Measurements from ENCODE around the gene LGALS7B. TPM values are rescaled to one million over a fixed set of nuclear protein-coding genes. Genes with fewer than 3 reads are reported as not detected.

Gene LGALS7B
- polyA plus RNA-seq, 3 donors = not detected

- H3K9me3 ChIP-seq (replicated peaks in 1 of 2; ENCODE audit: control insufficient read depth in 1 of 2, insufficient read depth in 1 of 2, low read length in 2 of 2) = no peaks in the 10 kb centered on the region
- WGBS (ENCODE audit: insufficient coverage) = 89% methylated on average over 12 of the region's 28 CpGs
- H3K4me3 ChIP-seq (replicated peaks in 1 of 3; ENCODE audit: low read depth in 2 of 3, low read length in 3 of 3) = no peak overlapping the region
- Mint-ChIP-seq H3K27ac (peak overlapping the region in 1 of 7 donors; percentile 36), H3K4me3 (no peak overlapping the region), H3K36me3 (peaks cover 90 to 98% of the 10 kb centered on the region in 2 donors), H3K27me3 (ENCODE audit: low read depth in 3 of 3) (peaks cover 0 to 2% (median 0%) of the 10 kb centered on the region in 3 donors), H3K9me3 (no peaks in the 10 kb centered on the region), H3K4me1 (no peaks in the 10 kb centered on the region)
- H3K27ac ChIP-seq (ENCODE audit: low read depth in 1 of 2, low read length in 2 of 2) = no peak overlapping the region
- peaks cover 47% of the 10 kb centered on the region for H3K79me2 ChIP-seq (ENCODE audit: insufficient read depth, low read length)
- peaks cover 87% of the 10 kb centered on the region for H4K20me1 ChIP-seq (ENCODE audit: insufficient read depth, low read length)
- no peak for TF ChIP-seq CTCF (IDR thresholded peaks at IDR 0.05)
- no peak overlapping the region for H2AFZ ChIP-seq (ENCODE audit: insufficient read depth, low read depth, low read length, poor library complexity, severe bottlenecking)
- no peaks in the 10 kb centered on the region for H3K4me1 ChIP-seq (ENCODE audit: control insufficient read depth in 1 of 2, insufficient read depth in 2 of 2, low read length in 2 of 2)
- H3K36me3 ChIP-seq (replicated peaks in 1 of 2; ENCODE audit: control insufficient read depth in 1 of 2, insufficient read depth in 2 of 2, low read length in 2 of 2) = peaks cover 95 to 99% of the 10 kb centered on the region in 2 donors
- no peak overlapping the region for H3K9ac ChIP-seq (ENCODE audit: insufficient read depth, low read length, poor library complexity, severe bottlenecking)
- no peak for DNase-seq
- intact Hi-C loops (cut with micrococcal nuclease) = no loop called here
- no peak overlapping the region for H3K4me2 ChIP-seq (replicated peaks; ENCODE audit: extremely low read depth, low read length, poor library complexity, severe bottlenecking)
- H3K27me3 ChIP-seq (ENCODE audit: control insufficient read depth in 2 of 2, insufficient read depth in 2 of 2, low read length in 2 of 2) = no peaks in the 10 kb centered on the region
Measured at GRCh38 chr19:38839816-38840582, 51.0 kb downstream of the LGALS7B start.

GRCh38 chr19:38840583-38840968, 51.6 kb downstream of the LGALS7B start:
- Mint-ChIP-seq H3K9me3 (no peaks in the 10 kb centered on the region), H3K36me3 (peaks cover 96 to 100% of the 10 kb centered on the region in 2 donors), H3K27me3 (ENCODE audit: low read depth in 3 of 3) (peaks cover 0 to 2% (median 0%) of the 10 kb centered on the region in 3 donors), H3K4me1 (no peaks in the 10 kb centered on the region), H3K4me3 (no peak overlapping the region), H3K27ac (peak overlapping the region in 4 of 7 donors; percentile 26 to 75 (median 53))
- Histone ChIP-seq H3K36me3 (replicated peaks in 1 of 2; ENCODE audit: control insufficient read depth in 1 of 2, insufficient read depth in 2 of 2, low read length in 2 of 2) (peaks cover 98 to 100% of the 10 kb centered on the region in 2 donors), H3K4me1 (ENCODE audit: control insufficient read depth in 1 of 2, insufficient read depth in 2 of 2, low read length in 2 of 2) (no peaks in the 10 kb centered on the region), H4K20me1 (ENCODE audit: insufficient read depth, low read length) (peaks cover 92% of the 10 kb centered on the region), H3K79me2 (ENCODE audit: insufficient read depth, low read length) (peaks cover 53% of the 10 kb centered on the region), H3K4me3 (replicated peaks in 1 of 3; ENCODE audit: low read depth in 2 of 3, low read length in 3 of 3) (no peak overlapping the region), H3K4me2 (replicated peaks; ENCODE audit: extremely low read depth, low read length, poor library complexity, severe bottlenecking) (no peak overlapping the region), H3K27me3 (ENCODE audit: control insufficient read depth in 2 of 2, insufficient read depth in 2 of 2, low read length in 2 of 2) (no peaks in the 10 kb centered on the region), H3K9ac (ENCODE audit: insufficient read depth, low read length, poor library complexity, severe bottlenecking) (no peak overlapping the region), H3K9me3 (replicated peaks in 1 of 2; ENCODE audit: control insufficient read depth in 1 of 2, insufficient read depth in 1 of 2, low read length in 2 of 2) (no peaks in the 10 kb centered on the region), H2AFZ (ENCODE audit: insufficient read depth, low read depth, low read length, poor library complexity, severe bottlenecking) (no peak overlapping the region), H3K27ac (ENCODE audit: low read depth in 1 of 2, low read length in 2 of 2) (no peak overlapping the region)
- WGBS (ENCODE audit: insufficient coverage) = 100% methylated on average over 5 of the region's 5 CpGs
- intact Hi-C loops (cut with micrococcal nuclease) = no loop called here
- DNase-seq = no peak
- no peak for TF ChIP-seq CTCF (IDR thresholded peaks at IDR 0.05)

Small RNAs within 50 kb of the gene (small RNA-seq; reads per million reads assigned to genes)
- not detected for gene RNU6-140P (ENCODE audit: insufficient read length, low read depth)

Other genes with a start within 250 kb of the LGALS7B start
- gene MAP4K1, start 171.2 kb upstream of the LGALS7B start, polyA plus RNA-seq = 10 to 100 TPM; 19.8 to 41.3 (median 22.4) TPM
- 1,000 to 10,000 TPM in 1 of 3 donors, 100 to 1,000 TPM in 2; 326 to 1,088 (median 381) TPM for gene EIF3K, start 170.0 kb upstream of the LGALS7B start, polyA plus RNA-seq
- gene ACTN4, start 141.6 kb upstream of the LGALS7B start, polyA plus RNA-seq = 100 to 1,000 TPM in 1 of 3 donors, 10 to 100 TPM in 1, 1 to 10 TPM in 1; 8.4 to 177 (median 16.0) TPM
- 1 to 10 TPM in 1 of 3 donors, not detected in 2; 1.8 TPM for gene CAPN12, start 44.7 kb upstream of the LGALS7B start, polyA plus RNA-seq
- not detected for gene LGALS7, start 15.7 kb upstream of the LGALS7B start, polyA plus RNA-seq
- gene LGALS4, start 23.7 kb downstream of the LGALS7B start, polyA plus RNA-seq = 1 to 10 TPM in 1 of 3 donors, not detected in 2; 1.7 TPM
- gene ECH1, start 42.6 kb downstream of the LGALS7B start, polyA plus RNA-seq = 100 to 1,000 TPM; 149 to 187 (median 173) TPM
- 100 to 1,000 TPM in 1 of 3 donors, 10 to 100 TPM in 2; 51.9 to 234 (median 58.7) TPM for gene HNRNPL, start 60.8 kb downstream of the LGALS7B start, polyA plus RNA-seq
- gene RINL, start 89.1 kb downstream of the LGALS7B start, polyA plus RNA-seq = 10 to 100 TPM in 1 of 3 donors, 1 to 10 TPM in 2; 4.1 to 13.5 (median 7.2) TPM
- 10 to 100 TPM; 57.5 to 65.9 (median 64.3) TPM for gene SIRT2, start 110.4 kb downstream of the LGALS7B start, polyA plus RNA-seq
- gene NFKBIB, start 110.8 kb downstream of the LGALS7B start, polyA plus RNA-seq = 10 to 100 TPM in 1 of 3 donors, 1 to 10 TPM in 2; 6.7 to 29.4 (median 9.0) TPM
- under 1 TPM in 1 of 3 donors, not detected in 2; 0.89 TPM for gene CCER2, start 123.0 kb downstream of the LGALS7B start, polyA plus RNA-seq
- gene SARS2, start 141.6 kb downstream of the LGALS7B start, polyA plus RNA-seq = 10 to 100 TPM in 1 of 3 donors, 1 to 10 TPM in 2; 8.1 to 21.9 (median 8.3) TPM
- 10 to 100 TPM; 17.2 to 81.5 (median 73.0) TPM for gene MRPS12, start 141.7 kb downstream of the LGALS7B start, polyA plus RNA-seq
- not detected for gene FBXO17, start 186.5 kb downstream of the LGALS7B start, polyA plus RNA-seq
- gene FBXO27, start 243.3 kb downstream of the LGALS7B start, polyA plus RNA-seq = not detected

Measured in CD14-positive monocyte (primary cell).